GM18502 (cell line): Measurements from ENCODE around the gene TTLL13.

Source experiments
- ATAC-seq: cut with Tn5 transposase; IDR thresholded peaks from one replicate; pipeline ENCODE4 v1.9.1; 2021; ENCODE audit warnings: mild to moderate bottlenecking; ENCODE audit not compliant: unreplicated experiment, poor library complexity

TTLL13 gene

DNA sequence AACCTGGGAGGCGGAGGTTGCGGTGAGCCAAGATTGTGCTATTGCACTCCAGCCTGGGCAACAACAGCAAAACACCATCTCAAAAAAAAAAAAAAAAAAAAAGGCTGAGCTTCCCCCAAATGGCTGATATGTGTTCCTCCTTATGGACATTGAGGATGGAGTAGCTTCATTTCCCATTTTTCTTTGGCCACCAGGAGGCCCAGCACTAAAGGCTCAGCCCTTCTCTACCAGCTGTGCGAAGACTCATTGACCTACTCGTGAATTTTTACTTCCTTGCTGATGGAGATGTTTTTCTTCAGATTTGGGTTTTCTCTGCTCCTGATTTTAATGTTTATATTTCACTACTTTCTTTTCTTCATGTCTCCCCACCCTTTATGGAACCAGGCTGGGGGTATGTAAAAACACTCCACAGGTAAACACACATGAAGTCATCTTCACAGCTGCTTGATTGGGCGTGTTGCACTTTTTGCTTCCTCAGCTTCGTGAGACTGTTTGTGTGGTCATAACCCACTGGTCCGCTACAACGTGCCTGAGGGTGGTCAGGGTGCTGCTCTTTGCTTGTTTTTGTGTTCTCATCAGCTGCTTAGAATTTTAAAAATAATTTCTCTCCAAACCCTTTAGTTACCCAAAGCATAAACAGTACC lies 34.7 kb upstream of the TTLL13 start:
- ATAC-seq, result no peak

DNA sequence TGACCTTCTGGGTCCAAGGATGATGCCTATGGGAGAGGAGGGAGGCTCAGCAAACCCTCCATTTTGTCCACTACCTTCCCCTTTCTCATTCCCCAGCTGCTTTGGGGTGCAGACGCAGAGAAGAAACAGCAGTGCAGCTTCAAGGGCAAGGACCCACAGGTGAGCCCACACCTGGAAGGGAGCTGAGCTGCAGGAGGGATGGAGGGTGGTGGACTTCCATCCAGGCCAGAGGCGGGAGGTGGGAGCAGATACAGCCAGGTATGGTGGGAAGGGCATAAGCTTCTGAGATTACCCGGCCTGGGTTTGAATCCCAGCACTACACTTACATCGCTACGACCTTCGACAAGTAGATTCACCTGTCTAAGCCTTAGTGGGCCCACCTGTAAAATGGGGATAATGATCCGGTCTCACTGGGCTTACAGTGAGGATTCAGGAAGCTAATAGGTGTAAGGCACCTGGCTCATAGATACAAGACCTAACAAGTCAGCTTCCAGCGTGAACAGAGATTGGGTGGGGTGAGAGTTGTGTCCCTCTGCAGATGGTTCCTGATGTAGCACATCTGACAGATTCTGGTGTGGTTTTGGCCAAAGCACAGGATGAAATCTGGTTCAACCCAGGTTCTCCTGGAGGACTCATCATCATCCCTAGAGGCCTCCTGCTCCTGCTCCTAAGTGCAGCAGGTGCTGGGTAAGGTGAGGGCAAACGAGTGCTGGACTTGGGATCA lies 31.5 kb upstream of the TTLL13 start:
- no peak for ATAC-seq

DNA sequence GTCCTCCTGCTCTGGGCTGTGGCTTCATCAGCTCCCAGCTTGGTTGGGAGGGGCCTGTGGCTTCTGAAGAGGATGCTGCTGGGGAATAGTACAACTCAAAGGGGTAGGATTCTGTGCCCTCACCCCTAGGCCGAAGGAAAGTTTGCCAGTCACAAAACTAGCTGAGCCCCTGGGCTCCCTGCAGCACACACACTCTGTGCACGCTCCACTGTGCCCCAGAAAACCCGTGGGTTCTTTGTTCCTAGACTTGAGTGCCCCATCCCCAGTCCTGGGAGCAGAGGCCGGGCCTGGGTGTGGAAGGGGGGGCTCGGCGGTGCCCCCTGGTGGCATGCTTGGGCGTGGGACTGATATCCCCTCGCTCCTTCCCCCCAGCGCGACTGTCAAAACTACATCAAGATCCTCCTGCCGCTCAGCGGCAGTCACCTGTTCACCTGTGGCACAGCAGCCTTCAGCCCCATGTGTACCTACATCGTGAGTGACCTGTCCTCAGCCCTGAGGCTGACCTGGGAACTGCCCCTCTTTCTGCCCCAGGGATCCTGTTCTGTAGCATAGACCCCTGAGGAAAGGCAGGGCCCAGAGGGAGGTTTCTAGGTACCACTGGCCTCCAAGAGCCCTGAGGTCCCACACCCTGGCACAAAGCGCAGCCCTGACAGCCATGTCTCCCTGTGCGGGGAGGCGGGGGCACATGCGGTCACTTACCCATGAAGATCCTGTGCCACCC lies 29.8 kb upstream of the TTLL13 start:
- ATAC-seq, result peak; percentile 54

DNA sequence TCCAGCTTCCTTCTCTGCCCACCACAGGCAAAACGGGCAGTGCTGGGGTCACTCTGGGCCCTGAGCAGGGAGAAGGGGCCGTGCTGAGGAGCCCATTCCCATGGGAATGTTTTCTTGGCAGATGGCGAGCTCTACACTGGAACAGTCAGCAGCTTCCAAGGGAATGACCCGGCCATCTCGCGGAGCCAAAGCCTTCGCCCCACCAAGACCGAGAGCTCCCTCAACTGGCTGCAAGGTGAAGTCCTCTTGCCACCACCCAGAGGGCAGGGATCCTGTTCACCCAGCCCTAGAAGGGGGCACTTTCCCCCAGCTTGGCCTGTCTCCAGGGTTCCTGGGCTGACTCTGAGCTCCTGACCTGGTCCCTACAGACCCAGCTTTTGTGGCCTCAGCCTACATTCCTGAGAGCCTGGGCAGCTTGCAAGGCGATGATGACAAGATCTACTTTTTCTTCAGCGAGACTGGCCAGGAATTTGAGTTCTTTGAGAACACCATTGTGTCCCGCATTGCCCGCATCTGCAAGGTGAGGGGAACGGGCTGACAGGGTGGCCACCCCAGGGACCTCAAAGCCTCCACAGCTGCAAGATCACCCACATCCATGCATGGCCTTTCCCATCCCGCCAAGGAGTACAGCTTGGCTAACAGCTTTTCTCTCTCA lies 28.0 kb upstream of the TTLL13 start:
- ATAC-seq, result no peak

DNA sequence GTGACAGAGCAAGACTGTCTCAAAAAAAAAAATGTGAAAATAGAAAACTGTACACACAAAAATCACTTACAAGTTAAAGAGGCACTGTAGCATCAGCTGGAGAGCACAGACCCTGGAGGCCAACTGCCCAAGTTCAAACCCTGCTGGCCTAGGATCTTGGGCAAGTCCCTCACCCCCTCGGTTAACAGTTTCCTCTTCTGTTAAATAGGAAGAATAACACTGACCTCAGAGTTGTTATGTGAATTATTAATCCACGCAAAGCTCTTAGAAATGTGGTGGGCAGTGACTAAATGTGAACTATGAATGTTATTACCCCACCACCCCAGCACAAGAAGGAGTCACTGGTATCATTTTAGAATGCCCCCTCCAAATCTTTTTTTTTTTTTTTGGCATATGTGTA lies 26.8 kb upstream of the TTLL13 start:
- no peak for ATAC-seq

DNA sequence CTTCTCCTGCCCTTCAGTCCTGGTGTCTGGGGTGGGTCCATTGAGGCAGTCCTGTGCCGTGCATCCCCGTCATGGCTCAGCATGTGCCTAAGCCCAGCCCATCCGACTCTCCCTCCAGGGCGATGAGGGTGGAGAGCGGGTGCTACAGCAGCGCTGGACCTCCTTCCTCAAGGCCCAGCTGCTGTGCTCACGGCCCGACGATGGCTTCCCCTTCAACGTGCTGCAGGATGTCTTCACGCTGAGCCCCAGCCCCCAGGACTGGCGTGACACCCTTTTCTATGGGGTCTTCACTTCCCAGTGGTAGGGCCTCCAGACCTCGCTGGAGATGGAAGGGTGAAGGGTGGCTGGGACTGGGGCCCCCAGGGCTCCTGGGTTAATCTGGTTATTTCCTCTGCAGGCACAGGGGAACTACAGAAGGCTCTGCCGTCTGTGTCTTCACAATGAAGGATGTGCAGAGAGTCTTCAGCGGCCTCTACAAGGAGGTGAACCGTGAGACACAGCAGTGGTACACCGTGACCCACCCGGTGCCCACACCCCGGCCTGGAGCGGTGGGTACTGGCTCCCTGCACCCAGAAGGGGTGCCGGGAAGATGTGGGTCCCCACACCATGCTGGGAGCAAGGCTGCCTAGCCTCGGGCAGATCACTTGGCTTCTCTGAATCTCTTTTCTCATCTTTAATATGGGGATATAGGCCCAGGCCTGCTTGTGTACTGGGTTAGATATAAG lies 25.8 kb upstream of the TTLL13 start:
- no peak for ATAC-seq

DNA sequence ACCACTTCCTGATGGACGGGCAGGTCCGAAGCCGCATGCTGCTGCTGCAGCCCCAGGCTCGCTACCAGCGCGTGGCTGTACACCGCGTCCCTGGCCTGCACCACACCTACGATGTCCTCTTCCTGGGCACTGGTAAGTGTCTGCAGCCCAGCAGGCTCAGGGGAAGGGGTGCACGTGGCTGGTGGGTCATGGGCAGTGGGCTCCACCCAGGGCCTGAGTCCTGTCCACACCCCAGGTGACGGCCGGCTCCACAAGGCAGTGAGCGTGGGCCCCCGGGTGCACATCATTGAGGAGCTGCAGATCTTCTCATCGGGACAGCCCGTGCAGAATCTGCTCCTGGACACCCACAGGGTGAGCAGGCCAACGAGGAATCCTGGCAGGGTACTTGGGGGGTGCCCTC lies 24.3 kb upstream of the TTLL13 start:
- no peak for ATAC-seq

DNA sequence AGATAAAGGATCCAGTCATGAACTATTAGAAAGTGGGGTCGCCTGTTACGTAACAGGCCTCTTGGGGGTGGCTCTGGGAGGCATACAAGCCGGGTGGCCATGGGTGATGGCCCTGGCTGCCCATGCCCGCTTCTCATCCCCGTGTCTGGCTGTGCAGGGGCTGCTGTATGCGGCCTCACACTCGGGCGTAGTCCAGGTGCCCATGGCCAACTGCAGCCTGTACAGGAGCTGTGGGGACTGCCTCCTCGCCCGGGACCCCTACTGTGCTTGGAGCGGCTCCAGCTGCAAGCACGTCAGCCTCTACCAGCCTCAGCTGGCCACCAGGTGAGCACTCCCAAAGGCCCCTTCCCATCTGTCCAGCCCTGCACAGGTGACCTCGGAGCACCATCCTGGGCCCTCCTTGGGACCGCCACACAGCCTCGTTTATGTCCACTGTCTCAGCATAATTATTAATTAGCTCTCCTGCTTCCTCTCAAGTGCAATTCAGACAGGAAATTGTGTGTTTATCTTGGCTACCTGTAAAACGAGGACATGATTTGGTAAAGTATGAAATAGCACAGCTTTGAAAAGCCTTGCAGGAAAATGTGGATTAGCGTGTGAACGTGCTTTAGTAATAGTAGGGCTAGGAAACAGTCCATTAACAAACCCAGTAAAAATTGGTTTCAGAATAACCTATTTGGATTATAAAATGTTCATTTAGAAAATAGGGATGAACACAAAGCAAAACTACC lies 23.7 kb upstream of the TTLL13 start:
- ATAC-seq, result no peak

DNA sequence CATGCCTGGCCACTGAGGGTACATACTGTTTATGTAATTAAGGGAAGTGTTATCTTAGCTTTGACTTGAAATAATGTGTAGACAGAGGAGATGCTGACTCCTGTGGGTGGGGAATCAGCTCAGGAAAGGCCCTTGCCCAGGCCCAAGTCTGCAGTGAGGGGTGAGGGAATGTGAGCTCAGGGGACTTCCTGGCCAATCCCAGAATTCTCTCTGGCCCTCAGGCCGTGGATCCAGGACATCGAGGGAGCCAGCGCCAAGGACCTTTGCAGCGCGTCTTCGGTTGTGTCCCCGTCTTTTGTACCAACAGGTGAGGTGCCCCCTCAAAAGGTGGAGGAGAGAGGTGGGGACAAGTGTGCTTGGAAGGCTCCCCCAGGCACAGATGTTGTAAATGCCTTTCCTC lies 22.0 kb upstream of the TTLL13 start:
- no peak for ATAC-seq

DNA sequence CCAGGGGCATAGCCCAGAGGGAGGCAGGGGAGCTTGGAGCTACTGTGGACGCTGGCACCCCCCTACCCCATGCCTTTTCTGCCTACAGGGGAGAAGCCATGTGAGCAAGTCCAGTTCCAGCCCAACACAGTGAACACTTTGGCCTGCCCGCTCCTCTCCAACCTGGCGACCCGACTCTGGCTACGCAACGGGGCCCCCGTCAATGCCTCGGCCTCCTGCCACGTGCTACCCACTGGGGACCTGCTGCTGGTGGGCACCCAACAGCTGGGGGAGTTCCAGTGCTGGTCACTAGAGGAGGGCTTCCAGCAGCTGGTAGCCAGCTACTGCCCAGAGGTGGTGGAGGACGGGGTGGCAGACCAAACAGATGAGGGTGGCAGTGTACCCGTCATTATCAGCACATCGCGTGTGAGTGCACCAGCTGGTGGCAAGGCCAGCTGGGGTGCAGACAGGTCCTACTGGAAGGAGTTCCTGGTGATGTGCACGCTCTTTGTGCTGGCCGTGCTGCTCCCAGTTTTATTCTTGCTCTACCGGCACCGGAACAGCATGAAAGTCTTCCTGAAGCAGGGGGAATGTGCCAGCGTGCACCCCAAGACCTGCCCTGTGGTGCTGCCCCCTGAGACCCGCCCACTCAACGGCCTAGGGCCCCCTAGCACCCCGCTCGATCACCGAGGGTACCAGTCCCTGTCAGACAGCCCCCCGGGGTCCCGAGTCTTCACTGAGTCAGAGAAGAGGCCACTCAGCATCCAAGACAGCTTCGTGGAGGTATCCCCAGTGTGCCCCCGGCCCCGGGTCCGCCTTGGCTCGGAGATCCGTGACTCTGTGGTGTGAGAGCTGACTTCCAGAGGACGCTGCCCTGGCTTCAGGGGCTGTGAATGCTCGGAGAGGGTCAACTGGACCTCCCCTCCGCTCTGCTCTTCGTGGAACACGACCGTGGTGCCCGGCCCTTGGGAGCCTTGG lies 21.3 kb upstream of the TTLL13 start:
- ATAC-seq, result no peak

DNA sequence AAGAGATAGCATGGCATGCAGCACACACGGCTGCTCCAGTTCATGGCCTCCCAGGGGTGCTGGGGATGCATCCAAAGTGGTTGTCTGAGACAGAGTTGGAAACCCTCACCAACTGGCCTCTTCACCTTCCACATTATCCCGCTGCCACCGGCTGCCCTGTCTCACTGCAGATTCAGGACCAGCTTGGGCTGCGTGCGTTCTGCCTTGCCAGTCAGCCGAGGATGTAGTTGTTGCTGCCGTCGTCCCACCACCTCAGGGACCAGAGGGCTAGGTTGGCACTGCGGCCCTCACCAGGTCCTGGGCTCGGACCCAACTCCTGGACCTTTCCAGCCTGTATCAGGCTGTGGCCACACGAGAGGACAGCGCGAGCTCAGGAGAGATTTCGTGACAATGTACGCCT lies 20.4 kb upstream of the TTLL13 start:
- ATAC-seq, result no peak

DNA sequence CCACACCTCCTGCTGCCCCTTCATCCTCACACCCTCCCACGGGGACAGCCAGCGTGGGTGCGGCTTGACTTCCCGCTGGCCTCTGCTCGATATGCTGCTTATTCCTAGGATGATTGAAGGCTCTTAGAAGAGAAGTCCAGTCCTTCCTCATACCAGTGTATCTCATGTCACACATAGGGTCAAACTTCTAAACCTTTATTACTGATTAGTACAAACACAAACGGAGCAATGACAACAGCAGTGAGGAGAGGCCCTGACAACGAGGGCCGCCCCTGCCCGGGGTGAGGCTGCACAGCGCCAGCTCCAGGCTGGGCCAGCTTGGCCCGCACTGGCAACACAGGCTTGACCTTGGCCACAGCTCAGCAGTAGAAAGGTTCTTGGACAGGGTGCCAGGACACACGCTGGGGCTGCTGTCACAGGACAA lies 19.3 kb upstream of the TTLL13 start:
- no peak for ATAC-seq

DNA sequence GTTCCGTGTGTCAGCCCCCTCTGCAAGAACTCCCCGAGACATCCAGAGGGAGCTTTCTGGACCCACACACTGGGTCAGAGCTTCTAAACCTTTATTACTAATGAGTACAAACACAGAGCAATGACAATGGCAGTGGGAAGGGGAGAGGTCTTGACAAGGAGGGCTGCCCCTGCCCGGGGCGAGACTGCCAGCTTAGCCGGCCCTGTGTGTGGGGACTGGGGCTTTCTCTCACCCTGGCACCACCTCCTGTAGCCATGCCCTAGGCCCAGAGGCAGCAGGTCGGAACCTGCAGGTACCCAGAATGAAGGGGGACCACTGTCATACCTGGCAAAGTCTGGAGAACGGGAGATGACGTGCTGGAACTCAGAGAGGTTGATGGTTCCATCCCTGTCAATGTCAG lies 18.7 kb upstream of the TTLL13 start:
- no peak for ATAC-seq

DNA sequence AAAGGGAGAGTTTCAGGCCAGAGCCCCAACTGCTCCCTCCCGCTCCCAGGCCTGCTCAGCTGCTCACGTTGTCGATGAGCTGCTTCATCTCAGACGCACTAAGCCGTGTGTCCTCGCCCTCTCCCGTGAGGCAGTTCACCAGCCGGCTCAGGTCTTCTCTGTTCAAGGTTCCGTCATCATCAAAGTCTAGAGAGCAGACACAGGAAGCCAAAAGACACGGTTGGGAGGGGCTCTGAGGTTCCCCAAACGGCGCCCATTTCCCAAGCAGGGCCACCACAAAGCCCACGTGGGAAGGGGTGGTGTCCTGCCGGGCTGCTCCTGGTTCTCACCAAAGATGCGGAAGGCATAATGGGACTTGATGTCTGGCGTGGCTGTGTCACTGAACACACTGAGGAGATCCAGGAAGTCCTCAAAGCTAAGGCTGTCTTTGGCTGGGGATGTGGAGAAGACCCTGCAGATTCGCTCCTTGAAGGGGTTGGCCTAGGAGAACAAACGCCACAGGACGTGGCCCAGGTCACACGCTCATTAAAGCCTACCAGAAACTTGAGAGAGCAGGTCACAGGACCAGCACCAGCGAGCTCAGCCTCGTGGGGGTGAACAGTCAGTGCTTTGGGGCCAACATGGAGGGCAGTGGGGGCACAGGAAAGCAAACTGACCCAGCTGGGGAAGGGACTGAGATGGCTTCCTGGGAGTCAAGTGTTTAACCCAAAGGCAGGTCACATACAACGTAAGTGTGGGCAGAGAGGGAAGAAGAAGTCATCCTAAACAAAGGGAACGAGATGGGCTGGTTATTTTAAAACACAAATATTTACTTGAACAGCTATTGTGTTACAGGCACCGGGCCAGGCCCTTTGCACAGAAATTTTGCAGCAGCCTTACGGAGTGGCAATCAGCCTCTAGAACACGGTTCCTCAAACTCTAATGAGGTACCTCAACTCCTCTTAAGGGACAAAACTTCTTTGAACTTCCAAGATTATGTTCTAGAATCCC lies 18.0 kb upstream of the TTLL13 start:
- peak; percentile 25 for ATAC-seq

DNA sequence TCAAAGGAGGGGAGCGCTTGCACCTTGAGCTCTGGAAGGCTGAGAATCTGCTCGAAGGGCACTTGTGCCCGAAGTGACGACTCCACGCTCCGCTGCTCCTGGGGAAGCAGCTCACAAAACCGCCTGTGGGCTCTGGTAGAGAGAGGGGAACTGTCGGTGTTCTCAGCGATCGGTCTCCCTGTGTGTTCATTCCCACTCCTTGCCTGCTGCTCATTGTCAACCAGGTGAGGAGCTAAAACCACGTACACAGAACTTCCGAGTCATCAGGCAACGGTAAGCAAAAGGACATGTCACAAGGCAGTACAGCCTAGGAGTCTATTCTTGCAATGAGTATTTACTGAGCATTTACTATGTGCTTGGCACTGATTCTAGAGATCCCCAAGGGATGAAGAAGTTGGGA lies 17.2 kb upstream of the TTLL13 start:
- ATAC-seq, result no peak

DNA sequence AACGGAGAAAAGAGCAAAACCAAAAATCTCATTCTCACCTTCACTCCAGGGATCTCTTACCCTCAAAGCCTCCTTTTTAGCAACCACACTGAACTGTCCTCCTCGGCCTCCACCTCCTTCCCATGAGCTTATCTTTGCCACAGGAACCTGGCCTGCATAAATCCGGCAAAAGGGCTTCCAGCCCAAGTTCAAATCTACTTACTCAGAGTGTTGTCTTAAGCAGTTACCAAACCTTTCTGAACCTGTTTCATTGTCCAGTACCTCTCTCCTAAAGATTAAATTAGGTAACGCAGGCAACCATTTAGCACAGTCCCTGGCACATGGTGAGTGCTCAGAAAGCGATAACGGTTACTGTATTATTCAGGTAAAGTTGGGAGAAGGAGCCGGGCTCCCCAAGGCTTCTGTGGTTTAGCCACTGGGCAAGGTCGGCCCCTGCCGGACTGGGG lies 16.4 kb upstream of the TTLL13 start:
- ATAC-seq, result no peak

DNA sequence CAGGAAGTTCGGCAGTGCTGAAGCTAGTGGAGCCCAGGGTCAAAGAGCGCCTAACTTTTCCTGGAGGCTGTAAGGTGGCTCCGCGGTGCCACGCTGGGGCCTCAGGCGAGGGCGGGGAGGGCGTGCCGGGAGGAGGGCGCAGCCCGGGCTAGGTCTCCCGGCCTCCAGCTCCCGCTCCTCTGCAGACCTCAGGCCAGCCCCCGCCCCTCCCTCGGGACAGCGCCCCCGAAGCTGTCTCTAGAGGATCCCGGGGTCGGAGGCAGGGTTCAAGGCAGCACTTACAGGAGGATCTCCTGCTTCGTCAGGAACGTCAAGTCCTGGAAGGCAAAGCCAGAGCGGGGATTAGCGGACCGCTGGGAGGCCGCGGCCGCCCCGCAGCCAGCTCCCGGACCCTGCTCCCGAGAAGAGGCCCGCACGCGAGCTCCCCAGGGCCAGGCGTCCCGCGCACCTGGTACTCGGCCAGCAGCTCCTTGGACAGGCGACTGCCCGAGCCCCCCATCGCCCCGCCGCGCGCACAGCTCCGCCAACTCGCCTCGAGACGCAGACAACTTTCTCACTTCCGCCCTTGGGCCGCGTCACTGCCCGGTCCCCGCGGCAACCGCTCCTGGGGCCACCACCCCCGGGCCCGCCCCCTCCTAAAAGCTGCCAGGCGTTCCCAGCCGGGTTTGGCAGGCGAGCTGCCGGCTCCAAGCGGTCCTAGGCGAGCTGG lies 15.8 kb upstream of the TTLL13 start, which contains the start of gene CIB1:
Gene CIB1, minus strand, starts transcription at position 555 of the 709 bp plus-strand sequence. Its CDS starts 56 bp downstream, at position 499.
- peak; percentile 87 for ATAC-seq
